Fibroblast of lung (primary cell): ENCODE results near the gene SORCS2.

Source experiments
- EZH2 ChIP-seq: IDR thresholded peaks from 2 replicates; pipeline ENCODE4 v1.5.1; 2012; ENCODE audit warnings: low read length, control low read depth, mild to moderate bottlenecking; ENCODE audit errors: missing control alignments
- TF ChIP-seq, protein P1 (sequence below), 2 donors: IDR thresholded peaks in 1 of 2; conservative IDR thresholded peaks in 1 of 2; 1 replicate in 1 of 2; 2 replicates in 1 of 2; pipeline ENCODE4 v1.5.1; 2011 to 2012; ENCODE audit warnings: low read length in 2 of 2, control low read depth in 1 of 2, inconsistent platforms in 1 of 2, low read depth in 1 of 2, mild to moderate bottlenecking in 1 of 2

DNA sequence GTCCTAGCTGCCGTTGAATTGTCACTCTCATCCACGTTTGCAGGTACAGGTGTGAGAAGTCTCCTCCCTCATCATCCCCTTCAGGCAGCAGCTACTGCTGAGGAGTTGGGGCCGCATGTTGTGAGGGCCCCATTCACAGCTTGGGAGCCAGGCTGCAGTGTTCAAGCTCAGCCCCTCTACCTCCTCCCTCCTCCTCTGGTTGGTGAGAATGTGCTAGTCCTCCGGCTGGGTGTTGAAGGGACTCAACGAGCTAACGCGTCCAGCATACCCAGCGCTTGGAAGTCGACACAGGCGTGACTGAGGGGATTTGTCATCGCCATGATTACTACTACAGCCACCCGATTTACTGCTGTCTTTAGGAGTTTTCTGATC is 324.4 kb downstream of the SORCS2 start:
- no peak for TF ChIP-seq EZH2
- TF ChIP-seq, protein P1, sequence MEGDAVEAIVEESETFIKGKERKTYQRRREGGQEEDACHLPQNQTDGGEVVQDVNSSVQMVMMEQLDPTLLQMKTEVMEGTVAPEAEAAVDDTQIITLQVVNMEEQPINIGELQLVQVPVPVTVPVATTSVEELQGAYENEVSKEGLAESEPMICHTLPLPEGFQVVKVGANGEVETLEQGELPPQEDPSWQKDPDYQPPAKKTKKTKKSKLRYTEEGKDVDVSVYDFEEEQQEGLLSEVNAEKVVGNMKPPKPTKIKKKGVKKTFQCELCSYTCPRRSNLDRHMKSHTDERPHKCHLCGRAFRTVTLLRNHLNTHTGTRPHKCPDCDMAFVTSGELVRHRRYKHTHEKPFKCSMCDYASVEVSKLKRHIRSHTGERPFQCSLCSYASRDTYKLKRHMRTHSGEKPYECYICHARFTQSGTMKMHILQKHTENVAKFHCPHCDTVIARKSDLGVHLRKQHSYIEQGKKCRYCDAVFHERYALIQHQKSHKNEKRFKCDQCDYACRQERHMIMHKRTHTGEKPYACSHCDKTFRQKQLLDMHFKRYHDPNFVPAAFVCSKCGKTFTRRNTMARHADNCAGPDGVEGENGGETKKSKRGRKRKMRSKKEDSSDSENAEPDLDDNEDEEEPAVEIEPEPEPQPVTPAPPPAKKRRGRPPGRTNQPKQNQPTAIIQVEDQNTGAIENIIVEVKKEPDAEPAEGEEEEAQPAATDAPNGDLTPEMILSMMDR (conservative IDR thresholded peaks at IDR 0.05 in 1 of 2, IDR thresholded peaks at IDR 0.05 in 1 of 2; ENCODE audit: low read depth in 1 of 2, low read length in 2 of 2), result no peak
